Omental fat pad (tissue), 4 donors: ENCODE measurements around the gene TMTC3. TPM values are rescaled to one million over a fixed set of nuclear protein-coding genes. Genes with fewer than 3 reads are reported as not detected.

Source experiments
- ATAC-seq: fragments of 150-250 bp; one replicate; pipeline ENCODE4 v1.9.1; 2016; ENCODE audit warnings: mild to moderate bottlenecking, moderate library complexity; ENCODE audit not compliant: low FRiP score
- DNase-seq: peaks from one replicate; pipeline ENCODE4 v3.0.0-alpha.2; 2019; ENCODE audit warnings: low spot score
- total RNA-seq, 4 donors: library from RNA; depleted of rRNA; stranded (reverse); fragments of >200 nt; gene quantifications; one replicate each; pipeline ENCODE4 v1.1.0, GENCODE V29; 2016
- TF ChIP-seq, protein P1 (sequence below), 3 donors: fragments of 450-650 bp; IDR thresholded peaks; one replicate each; pipeline ENCODE4 v1.5.1; 2016 to 2017; ENCODE audit warnings: antibody characterized with exemption in 3 of 3, mild to moderate bottlenecking in 3 of 3, moderate library complexity in 2 of 3

TMTC3 gene
- total RNA-seq, 4 donors from 2014 or later, result 10.2 to 22.0 (median 19.1) TPM

- TF ChIP-seq, protein P1, sequence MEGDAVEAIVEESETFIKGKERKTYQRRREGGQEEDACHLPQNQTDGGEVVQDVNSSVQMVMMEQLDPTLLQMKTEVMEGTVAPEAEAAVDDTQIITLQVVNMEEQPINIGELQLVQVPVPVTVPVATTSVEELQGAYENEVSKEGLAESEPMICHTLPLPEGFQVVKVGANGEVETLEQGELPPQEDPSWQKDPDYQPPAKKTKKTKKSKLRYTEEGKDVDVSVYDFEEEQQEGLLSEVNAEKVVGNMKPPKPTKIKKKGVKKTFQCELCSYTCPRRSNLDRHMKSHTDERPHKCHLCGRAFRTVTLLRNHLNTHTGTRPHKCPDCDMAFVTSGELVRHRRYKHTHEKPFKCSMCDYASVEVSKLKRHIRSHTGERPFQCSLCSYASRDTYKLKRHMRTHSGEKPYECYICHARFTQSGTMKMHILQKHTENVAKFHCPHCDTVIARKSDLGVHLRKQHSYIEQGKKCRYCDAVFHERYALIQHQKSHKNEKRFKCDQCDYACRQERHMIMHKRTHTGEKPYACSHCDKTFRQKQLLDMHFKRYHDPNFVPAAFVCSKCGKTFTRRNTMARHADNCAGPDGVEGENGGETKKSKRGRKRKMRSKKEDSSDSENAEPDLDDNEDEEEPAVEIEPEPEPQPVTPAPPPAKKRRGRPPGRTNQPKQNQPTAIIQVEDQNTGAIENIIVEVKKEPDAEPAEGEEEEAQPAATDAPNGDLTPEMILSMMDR (IDR thresholded peaks at IDR 0.05), result no peak
- no peak for ATAC-seq
- no peak for DNase-seq
Measured at GRCh38 chr12:88163371-88163770, 21.3 kb downstream of the TMTC3 start.

GRCh38 chr12:88166179-88166578, 24.1 kb downstream of the TMTC3 start:
- no peak for ATAC-seq
- DNase-seq, result no peak
- TF ChIP-seq, protein P1 (IDR thresholded peaks at IDR 0.05), result no peak

DNA sequence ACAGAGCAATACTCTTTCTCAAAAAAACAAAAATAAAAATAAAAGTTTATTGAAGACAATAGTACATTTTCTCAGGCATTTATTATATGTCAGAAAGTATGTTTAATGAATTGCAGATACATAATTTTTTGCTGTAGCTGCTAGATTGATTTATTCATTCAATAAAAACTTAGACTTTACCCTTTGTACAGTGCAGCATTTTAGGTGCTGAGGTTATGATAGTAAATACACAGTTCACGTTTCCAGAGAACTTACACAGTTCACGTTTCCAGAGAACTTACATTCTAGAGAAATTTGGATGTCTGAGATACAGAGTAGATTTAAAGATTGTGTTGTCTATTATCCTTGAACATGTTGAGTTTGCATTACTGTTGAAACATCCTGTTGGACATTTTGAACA, 25.3 kb downstream of the TMTC3 start:
- no peak for ATAC-seq
- DNase-seq, result no peak
- TF ChIP-seq, protein P1 (IDR thresholded peaks at IDR 0.05), result no peak

DNA sequence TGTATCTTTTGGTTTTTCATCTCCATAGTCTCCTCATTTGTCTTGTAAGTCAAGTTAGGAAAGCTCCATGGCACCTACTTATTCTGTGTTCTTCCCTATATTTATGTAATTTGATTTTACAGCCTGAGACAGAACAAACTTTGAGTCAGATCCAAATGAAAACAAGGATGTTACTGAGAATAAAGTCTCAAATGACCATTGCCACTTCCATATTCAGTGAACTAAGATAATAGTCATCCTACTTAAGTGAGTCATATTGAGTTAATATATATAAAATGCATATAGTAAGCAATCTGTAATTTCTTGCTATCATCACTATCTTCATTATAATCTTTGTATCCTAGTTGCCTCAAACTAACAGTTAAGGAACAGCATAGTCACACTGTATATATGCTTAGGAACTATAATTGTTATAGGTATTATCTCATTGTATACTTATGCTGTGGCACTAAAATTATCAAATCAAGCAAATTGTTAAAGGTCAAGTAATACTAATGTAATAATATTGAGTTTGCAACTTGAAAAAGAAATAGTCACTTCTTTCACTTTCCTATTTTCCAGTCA, 30.8 kb downstream of the TMTC3 start:
- TF ChIP-seq, protein P1 (IDR thresholded peaks at IDR 0.05), result no peak
- no peak for ATAC-seq
- no peak for DNase-seq

DNA sequence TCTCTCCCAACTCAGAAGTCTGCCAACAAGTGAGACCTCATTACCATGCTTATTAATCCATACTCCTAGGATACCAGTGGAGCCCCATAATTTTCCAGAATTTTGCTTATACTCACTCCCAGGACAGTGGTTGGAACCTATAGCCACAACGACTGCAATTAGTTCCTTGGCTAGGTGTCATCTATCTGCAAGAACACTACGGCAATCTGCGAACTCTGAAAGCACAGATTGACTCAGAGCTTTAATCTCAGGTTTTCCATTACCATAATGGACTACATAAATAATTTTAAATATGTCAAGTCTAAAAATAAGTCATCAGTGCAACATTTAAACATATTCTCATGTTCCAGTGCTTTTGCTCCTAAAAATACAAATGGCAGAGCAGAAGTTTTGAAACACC, 33.4 kb downstream of the TMTC3 start:
- TF ChIP-seq, protein P1 (IDR thresholded peaks at IDR 0.05), result no peak
- no peak for ATAC-seq
- DNase-seq, result no peak

DNA sequence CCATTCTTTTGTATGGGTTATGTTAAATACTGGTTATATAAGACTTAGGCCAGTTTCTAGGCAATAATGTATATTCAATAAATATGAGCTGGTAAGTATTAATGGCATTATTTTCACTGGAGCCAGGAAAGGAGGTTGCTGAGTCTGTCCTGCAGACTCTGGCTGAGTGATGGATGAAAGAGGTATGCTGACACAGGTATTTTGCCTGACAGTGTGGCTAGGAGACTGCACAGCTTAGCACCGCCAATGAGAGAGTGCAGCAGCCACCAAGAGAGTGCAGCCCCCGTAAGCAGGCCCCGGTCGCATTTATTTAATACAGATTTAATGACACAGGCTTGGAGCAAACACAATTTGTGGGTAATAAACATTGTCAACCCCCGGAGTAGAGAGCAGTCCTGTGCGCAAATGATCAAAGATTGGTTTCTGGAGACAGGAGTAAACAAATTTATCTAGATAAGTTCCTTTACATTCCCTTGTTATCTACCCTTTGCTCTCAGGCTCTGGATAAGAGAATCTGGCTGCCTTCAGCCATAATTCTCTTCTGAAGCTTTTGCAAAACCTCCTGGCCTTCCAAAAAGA, 37.4 kb downstream of the TMTC3 start:
- TF ChIP-seq, protein P1 (IDR thresholded peaks at IDR 0.05), result no peak
- ATAC-seq (no peak), DNase-seq (no peak)

DNA sequence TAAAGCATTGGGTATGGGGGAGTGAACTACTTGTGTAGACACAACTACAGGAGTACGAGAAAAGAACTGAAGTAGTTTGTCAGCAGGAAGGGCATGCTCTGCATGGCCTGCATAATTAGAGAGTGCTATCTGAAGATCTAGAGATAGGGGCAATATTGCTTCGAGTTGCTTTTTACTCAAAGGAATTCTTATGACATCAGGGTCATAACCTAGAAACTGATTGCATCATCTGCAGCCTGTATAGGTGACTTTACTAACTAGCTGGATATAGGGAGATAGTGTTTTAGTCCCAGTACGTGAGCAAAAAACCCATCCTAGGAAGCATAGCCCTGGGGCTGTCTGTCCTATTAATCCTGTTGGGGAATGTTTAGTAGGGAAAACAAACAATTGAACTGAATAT, 39.8 kb downstream of the TMTC3 start:
- DNase-seq (no peak), ATAC-seq (no peak)
- TF ChIP-seq, protein P1 (IDR thresholded peaks at IDR 0.05), result no peak
